K562 (cell line): Measurements from ENCODE around the gene ANAPC13. TPM values are rescaled to one million over a fixed set of nuclear protein-coding genes. Genes with fewer than 3 reads are reported as not detected.

Experiments used
- ATF6 ChIP-seq: sonication (generic); formaldehyde crosslinking; IDR thresholded peaks from 2 replicates; pipeline ENCODE4 v1.4.0; 2020; ENCODE audit warnings: mild to moderate bottlenecking, missing genetic modification reagents
- BRCA1 ChIP-seq, 2 experiments: fragments of 450-650 bp in 1 of 2; sonication (generic) in 1 of 2; formaldehyde crosslinking in 1 of 2; IDR thresholded peaks; 2 replicates each; pipeline versions ENCODE4 v1.5.0 to v1.6.1; 2017 to 2020; ENCODE audit warnings: mild to moderate bottlenecking in 1 of 2, missing genetic modification reagents in 1 of 2
- FOXK2 ChIP-seq, 2 experiments: fragments of 450-650 bp; IDR thresholded peaks in 1 of 2; conservative IDR thresholded peaks in 1 of 2; 2 replicates each; pipeline ENCODE4 v1.6.1; 2016; ENCODE audit warnings: low read depth in 2 of 2, mild to moderate bottlenecking in 1 of 2
- GATAD2A ChIP-seq: fragments of 450-650 bp; IDR thresholded peaks from 2 replicates; pipeline ENCODE4 v1.6.1; 2017
- HDAC1 ChIP-seq, 2 experiments: fragments of 450-650 bp; IDR thresholded peaks; 2 replicates each; pipeline ENCODE4 v1.6.1; 2016 to 2017; ENCODE audit warnings: inconsistent platforms in 1 of 2, mild to moderate bottlenecking in 1 of 2, moderate library complexity in 1 of 2
- HMGN3 ChIP-seq: IDR thresholded peaks from 2 replicates; pipeline ENCODE4 v1.6.1; 2011; ENCODE audit warnings: borderline replicate concordance, low read depth, mild to moderate bottlenecking, mixed read lengths, low read length; ENCODE audit not compliant: insufficient read length; ENCODE audit errors: extremely low read depth
- KLF1 ChIP-seq: fragments of 450-650 bp; IDR thresholded peaks from 2 replicates; pipeline ENCODE4 v1.6.1; 2016; ENCODE audit warnings: missing genetic modification characterization, missing compliant biosample characterization
- KLF13 ChIP-seq: fragments of 450-650 bp; IDR thresholded peaks from 2 replicates; pipeline ENCODE4 v1.6.1; 2016; ENCODE audit warnings: missing genetic modification characterization, low read depth, mild to moderate bottlenecking, missing compliant biosample characterization, moderate library complexity, borderline replicate concordance
- NONO ChIP-seq, 2 experiments: fragments of 200-400 bp in 1 of 2; fragments of 450-650 bp in 1 of 2; formaldehyde crosslinking in 1 of 2; IDR thresholded peaks; 2 replicates each; pipeline ENCODE4 v1.6.1; 2017; ENCODE audit warnings: low read depth in 2 of 2, mild to moderate bottlenecking in 2 of 2, moderate library complexity in 2 of 2, low read length in 1 of 2
- NR2C2 ChIP-seq, 2 experiments: fragments of 200-800 bp in 1 of 2; sonication (Bioruptor generic) in 1 of 2; sonication (generic) in 1 of 2; formaldehyde crosslinking in 1 of 2; IDR thresholded peaks; 2 replicates each; pipeline versions ENCODE4 v1.6.1 to v1.8.0; 2016 to 2022; ENCODE audit warnings: mild to moderate bottlenecking in 1 of 2, missing compliant biosample characterization in 1 of 2, missing genetic modification characterization in 1 of 2, missing genetic modification reagents in 1 of 2
- POLR2G ChIP-seq: fragments of 200-400 bp; formaldehyde crosslinking; IDR thresholded peaks from 2 replicates; pipeline ENCODE4 v1.6.1; 2017; ENCODE audit warnings: low read depth, mild to moderate bottlenecking, antibody characterized with exemption, low read length, moderate library complexity
- SMARCB1 ChIP-seq: IDR thresholded peaks from 2 replicates; pipeline ENCODE4 v1.6.1; 2011; ENCODE audit warnings: improper control_type of control experiment, low read depth; ENCODE audit not compliant: insufficient read length
- STAG1 ChIP-seq: sonication (generic); formaldehyde crosslinking; IDR thresholded peaks from 2 replicates; pipeline ENCODE4 v1.5.0; 2020; ENCODE audit warnings: missing genetic modification reagents, borderline replicate concordance
- ZBTB7A ChIP-seq: IDR thresholded peaks from 2 replicates; pipeline ENCODE4 v1.6.1; 2011; ENCODE audit warnings: low read depth, mild to moderate bottlenecking, low read length, moderate library complexity, borderline replicate concordance; ENCODE audit not compliant: control insufficient read depth
- ZNF395 ChIP-seq: fragments of 200-800 bp; sonication (Bioruptor generic); IDR thresholded peaks from 2 replicates; pipeline ENCODE4 v1.6.1; 2017; ENCODE audit warnings: missing genetic modification characterization, missing compliant biosample characterization
- ZNF644 ChIP-seq: fragments of 200-800 bp; sonication (Bioruptor generic); IDR thresholded peaks from 2 replicates; pipeline ENCODE4 v1.6.1; 2016; ENCODE audit warnings: low read depth, missing genetic modification characterization, missing compliant biosample characterization
- ZNF740 ChIP-seq, 3 experiments: fragments of 200-800 bp in 1 of 3; sonication (Bioruptor generic) in 1 of 3; sonication (generic) in 1 of 3; formaldehyde crosslinking in 1 of 3; IDR thresholded peaks; 2 replicates each; pipeline versions ENCODE4 v1.6.1 to v1.8.0; 2016 to 2022; ENCODE audit warnings: mild to moderate bottlenecking in 2 of 3, missing compliant biosample characterization in 2 of 3, missing genetic modification characterization in 2 of 3, missing genetic modification reagents in 1 of 3
- ZZZ3 ChIP-seq: fragments of 450-650 bp; IDR thresholded peaks from 2 replicates; pipeline ENCODE4 v1.6.1; 2016; ENCODE audit warnings: antibody characterized with exemption, mild to moderate bottlenecking, moderate library complexity
- polyA plus RNA-seq, 8 experiments: library from polyadenylated mRNA; depleted of rRNA in 4 of 8; stranded (reverse) in 5 of 8; unstranded in 3 of 8; fragments of >200 nt; fragmentation: Nextera tagmentation in 2 of 8; fragmentation: Illumina TruSeq in 1 of 8; extraction: Ambion mirVana in 2 of 8; extraction: Trizol in 1 of 8; gene quantifications; 2 replicates each; pipeline versions ENCODE4 v1.2.1 to v1.2.3, GENCODE V29; 2011 to 2014; ENCODE audit warnings: inconsistent platforms in 1 of 8, missing spikeins in 1 of 8
- total RNA-seq, 7 experiments: library from RNA; depleted of rRNA in 6 of 7; stranded (reverse); fragments of >200 nt in 6 of 7; fragmentation: Illumina TruSeq in 2 of 7; extraction: Trizol in 2 of 7; gene quantifications; 2 replicates each; pipeline versions ENCODE4 v1.2.1 to v1.2.3, GENCODE V29; 2011 to 2021; ENCODE audit warnings: low replicate concordance in 1 of 7

The ANAPC13 gene
- total and polyA plus RNA-seq, 9 of the 15 experiments (the other 6 are each of a cell fraction or from before 2014, with no cell fraction given) = 48.5 to 238 (median 68.5) TPM

- peak; percentile 60 for TF ChIP-seq ZNF395
- TF ChIP-seq ZBTB7A = peak; percentile 36; the same call in 1 of the 2 replicates
- TF ChIP-seq STAG1 = no peak
- no peak for TF ChIP-seq GATAD2A
- peak in 1 of 2 experiments; percentile 97; a peak in 2 of 4 replicates for TF ChIP-seq NONO (IDR thresholded peaks at IDR 0.05; ENCODE audit: low read depth in 2 of 2, low read length in 1 of 2)
- peak in 1 of 2 experiments; percentile 98; a peak in 2 of 4 replicates for TF ChIP-seq FOXK2 (conservative IDR thresholded peaks at IDR 0.05 in 1 of 2, IDR thresholded peaks at IDR 0.05 in 1 of 2; ENCODE audit: low read depth in 2 of 2)
- TF ChIP-seq KLF13 = peak; percentile 51; the same call in 1 of the 2 replicates
- no peak for TF ChIP-seq ZNF644
- no peak for TF ChIP-seq NR2C2 (CRISPR knock-in tag; IDR thresholded peaks at IDR 0.05)
- peak; percentile 44; the same call in 1 of the 2 replicates for TF ChIP-seq NR2C2 (tag; IDR thresholded peaks at IDR 0.05)
- TF ChIP-seq ZZZ3 = 0 out of 2 replicates have a peak, but pooled peaks have one; percentile 73
- no peak for TF ChIP-seq BRCA1 (IDR thresholded peaks at IDR 0.05)
- TF ChIP-seq BRCA1 (CRISPR knock-in tag; IDR thresholded peaks at IDR 0.05) = no peak
- TF ChIP-seq SMARCB1 = no peak
- peak in 1 of 2 experiments; percentile 21; a peak in 1 of 4 replicates for TF ChIP-seq HDAC1 (IDR thresholded peaks at IDR 0.05)
- peak; percentile 86 for TF ChIP-seq KLF1 (tag)
- 0 out of 2 replicates have a peak, but pooled peaks have one; percentile 72 for TF ChIP-seq ATF6 (CRISPR knock-in tag)
- peak; percentile 36 for TF ChIP-seq HMGN3
- peak; percentile 97 for TF ChIP-seq ZNF740 (CRISPR knock-in tag; IDR thresholded peaks at IDR 0.05)
- peak in 1 of 2 experiments; percentile 88; a peak in 2 of 4 replicates for TF ChIP-seq ZNF740 (tag; IDR thresholded peaks at IDR 0.05)
- TF ChIP-seq POLR2G = peak; percentile 91
Measured at GRCh38 chr3:134485718-134486576, at the start of gene ANAPC13, which contains the start of gene CEP63 (continued).
